Stimulated activated naive CD4-positive, alpha-beta T cell (primary cell): ENCODE measurements around the gene H2BK1.

Source experiments
- DNase-seq, 6 experiments: peaks; one replicate each; lab custom pipeline; 2025; lab: John Stamatoyannopoulos, UW

H2BK1 gene

GRCh38 chr7:151232917-151233701, 22.8 kb upstream of the H2BK1 start:
- DNase-seq = peak; percentile 3 to 29 (median 20)

- DNase-seq = peak; percentile 72 to 83 (median 78)
Measured at GRCh38 chr7:151232091-151232916, 22.0 kb upstream of the H2BK1 start, which contains the start of gene CHPF2. Gene CHPF2 (plus strand): TSS chr7:151232483. CDS start chr7:151234012, 1,529 bp downstream.

GRCh38 chr7:151231080-151231479, 20.8 kb upstream of the H2BK1 start:
- DNase-seq = no peak

- DNase-seq = no peak
Measured at GRCh38 chr7:151229249-151229648, 19.0 kb upstream of the H2BK1 start.

GRCh38 chr7:151228024-151228866, 18.0 kb upstream of the H2BK1 start:
- DNase-seq = no peak

GRCh38 chr7:151226875-151227782, 16.8 kb upstream of the H2BK1 start, which contains the start of gene ABCF2:
Gene ABCF2 (minus strand): TSS chr7:151227205. CDS start chr7:151226458, 747 bp downstream.
- peak; percentile 93 to 98 (median 96) for DNase-seq

- no peak for DNase-seq
Measured at GRCh38 chr7:151226560-151226874, 16.2 kb upstream of the H2BK1 start.

GRCh38 chr7:151225948-151226510, 15.7 kb upstream of the H2BK1 start:
- no peak for DNase-seq

GRCh38 chr7:151223728-151224127, 13.4 kb upstream of the H2BK1 start:
- no peak for DNase-seq

- no peak for DNase-seq
Measured at GRCh38 chr7:151218170-151218569, 7.9 kb upstream of the H2BK1 start.

- DNase-seq = no peak
Measured at GRCh38 chr7:151215396-151215795, 5.1 kb upstream of the H2BK1 start.

GRCh38 chr7:151213826-151214225, 3.5 kb upstream of the H2BK1 start:
- no peak for DNase-seq

- no peak for DNase-seq
Measured at GRCh38 chr7:151212626-151213025, 2.3 kb upstream of the H2BK1 start.

- no peak for DNase-seq
Measured at GRCh38 chr7:151211155-151211772, 976 bp upstream of the H2BK1 start.

- no peak for DNase-seq
Measured at GRCh38 chr7:151209588-151209987, 700 bp downstream of the H2BK1 start.

- DNase-seq = no peak
Measured at GRCh38 chr7:151208253-151208862, 1.9 kb downstream of the H2BK1 start.

GRCh38 chr7:151207804-151208203, 2.5 kb downstream of the H2BK1 start:
- DNase-seq = no peak

GRCh38 chr7:151207315-151207714, 3.0 kb downstream of the H2BK1 start:
- DNase-seq = no peak

- peak in 1 of 6 experiments; percentile 54 for DNase-seq
Measured at GRCh38 chr7:151206914-151207313, 3.4 kb downstream of the H2BK1 start.

GRCh38 chr7:151205730-151206129, 4.6 kb downstream of the H2BK1 start:
- DNase-seq = no peak
